Cardiac septum (tissue), 1 donor: Measurements from ENCODE around the gene REELD1. TPM values are rescaled to one million over a fixed set of nuclear protein-coding genes. Genes with fewer than 3 reads are reported as not detected.

Source experiments
- DNase-seq: peaks from one replicate; pipeline ENCODE4 v3.0.0-alpha.2; 2020; ENCODE audit warnings: low spot score
- intact Hi-C: fragments of 100-400 bp; cut with DNase I; formaldehyde crosslinking; loops from one replicate; pipeline ENCODE4 v1.14.0; 2022
- total RNA-seq: library from RNA; stranded (reverse); fragmentation: NEBNext Ultra II Directional; extraction: Animal tissue kit (Norgen Biotek cat#: 25700); gene quantifications from one replicate; pipeline ENCODE4 v1.2.1, GENCODE V29; 2021
- donor health status: DM: no; HTN: no; CAD: no.

Gene REELD1
- total RNA-seq, 1 donor from 2014 or later, result 0.22 TPM

GRCh38 chr4:146222313-146222712, 8.0 kb downstream of the REELD1 start:
- no peak for DNase-seq
- intact Hi-C loops, result no loop called here

DNA sequence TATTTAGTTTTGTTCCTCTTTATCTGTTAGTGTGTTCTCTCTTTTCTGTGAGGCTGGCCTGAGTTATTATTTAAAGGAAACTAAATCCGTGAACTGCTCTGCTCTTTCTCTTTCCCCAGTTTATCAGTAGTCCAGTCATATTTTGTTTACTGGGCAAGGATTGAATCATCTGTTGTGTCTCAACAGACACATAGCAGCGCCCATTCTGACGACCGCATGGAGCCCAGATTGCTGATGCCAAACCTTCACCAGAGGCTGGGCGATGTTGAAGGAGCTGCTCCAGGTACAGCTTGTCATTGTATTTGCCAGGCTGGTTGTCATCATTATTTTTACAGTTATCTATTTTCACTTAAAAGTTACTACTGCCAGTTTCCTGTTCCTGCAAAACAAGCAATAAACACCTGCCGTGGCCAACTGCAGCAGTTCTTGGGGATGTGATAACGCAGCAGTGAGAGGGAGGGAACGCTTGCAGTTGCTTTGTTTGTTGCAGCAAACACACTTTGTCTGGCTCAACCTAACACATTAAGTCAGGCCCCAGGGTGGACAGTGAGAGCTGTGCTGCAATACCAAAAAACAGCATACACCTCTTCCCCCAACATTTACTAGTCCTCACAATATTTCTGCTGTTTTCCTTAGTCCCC, 10.1 kb downstream of the REELD1 start:
- no peak for DNase-seq
- intact Hi-C loops, result no loop called here

DNA sequence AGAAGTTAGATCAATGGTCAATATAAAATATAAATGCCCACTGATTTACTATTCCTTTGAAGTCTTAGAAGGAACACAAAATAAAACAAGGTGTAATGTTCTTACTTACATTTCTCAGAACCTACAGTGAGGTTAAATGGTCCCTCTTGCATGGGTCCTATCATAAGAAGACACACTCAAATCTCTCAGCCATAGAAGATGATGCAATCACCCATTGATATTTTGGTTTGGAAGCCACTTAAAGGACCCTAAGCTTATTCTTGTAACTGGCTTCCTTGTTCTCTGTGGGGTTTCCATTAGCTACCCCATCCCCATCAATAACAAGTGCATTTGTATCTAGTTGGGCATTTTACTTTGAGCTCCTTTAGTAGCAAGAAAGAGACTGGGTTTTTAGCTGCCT, 15.1 kb downstream of the REELD1 start:
- intact Hi-C loops, result no loop called here
- no peak for DNase-seq

DNA sequence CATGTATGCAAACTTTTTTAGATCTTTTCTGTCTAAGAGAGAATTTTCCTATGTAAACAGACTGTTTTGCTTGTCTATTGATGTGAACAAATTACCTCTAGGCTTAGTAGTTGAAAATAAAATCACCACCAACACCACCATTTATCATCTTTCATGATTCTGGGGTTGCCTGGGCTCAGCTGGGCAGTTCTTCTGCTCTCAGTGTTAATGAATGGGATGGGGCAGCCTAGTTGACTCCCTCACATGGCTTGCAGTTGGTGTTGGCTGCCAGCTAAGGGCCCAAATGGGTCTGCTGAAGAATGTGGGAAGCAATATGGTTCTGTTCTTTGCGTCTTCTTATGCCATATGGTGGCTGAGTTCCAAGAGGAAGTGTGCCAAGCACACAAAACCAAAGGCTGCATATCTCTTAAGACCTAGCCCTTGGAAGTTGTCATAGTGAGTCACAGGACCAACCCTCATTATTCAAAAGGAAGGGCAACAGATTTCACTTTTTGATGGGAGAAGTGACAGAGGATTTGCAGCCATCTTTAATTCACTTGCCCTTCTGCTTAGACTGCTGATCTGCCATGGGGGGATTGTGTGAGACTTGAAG, 17.9 kb downstream of the REELD1 start:
- intact Hi-C loops, result loop anchor here (10.0 kb wide), 1 partner anchor 137 kb away; no protein-coding TSS in a partner anchor
- no peak for DNase-seq

DNA sequence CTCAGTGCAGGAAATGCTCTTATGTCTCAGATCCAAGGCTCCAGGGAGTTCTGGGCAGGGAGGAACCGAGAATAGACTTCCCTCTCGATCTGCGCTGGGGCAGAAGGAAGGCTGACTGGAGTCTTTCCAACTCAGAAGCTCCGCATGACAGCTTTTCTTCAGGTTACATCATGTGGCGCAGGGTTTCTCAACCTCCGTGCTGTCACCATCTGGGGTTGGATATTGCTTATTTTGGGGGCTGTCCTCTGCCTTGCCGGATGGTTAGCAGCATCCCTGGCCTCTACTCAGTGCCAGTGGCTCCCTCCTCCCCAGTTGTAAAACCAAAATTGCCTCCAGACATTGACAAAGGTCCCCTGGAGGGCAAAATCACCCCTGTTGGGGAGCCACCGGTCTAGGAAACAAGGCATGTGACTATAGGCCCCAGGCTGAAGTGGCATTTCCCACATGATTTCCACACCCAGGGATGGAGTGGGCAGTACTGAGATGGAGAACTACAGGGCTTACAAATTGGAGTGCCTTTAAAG, 21.4 kb downstream of the REELD1 start:
- intact Hi-C loops, result loop anchor here (10.0 kb wide), 1 partner anchor 141 kb away; no protein-coding TSS in a partner anchor
- DNase-seq, result no peak

DNA sequence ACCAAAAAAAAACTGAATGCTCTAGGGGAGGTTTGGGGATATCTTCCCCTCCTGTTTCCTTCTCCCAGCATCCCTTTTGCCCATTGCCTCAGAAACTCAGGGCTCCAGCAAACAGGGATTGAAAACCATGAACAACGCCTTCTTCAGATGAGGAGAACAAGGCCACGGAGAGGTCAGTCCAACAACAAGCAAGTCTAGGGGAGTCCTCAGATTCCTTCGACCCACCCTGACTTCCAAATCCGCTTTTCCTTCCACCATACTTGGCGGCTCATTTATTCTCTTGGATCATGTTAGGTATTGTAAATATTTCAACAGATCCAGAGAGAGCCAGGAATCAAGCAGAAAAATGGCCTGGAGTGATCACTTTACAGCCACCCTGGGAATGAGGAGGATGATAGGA, 21.9 kb downstream of the REELD1 start:
- intact Hi-C loops, result loop anchor here (10.0 kb wide), 1 partner anchor 141 kb away; no protein-coding TSS in a partner anchor
- DNase-seq, result no peak

- no peak for DNase-seq
- intact Hi-C loops, result loop anchor here (10.0 kb wide), 1 partner anchor 142 kb away; no protein-coding TSS in a partner anchor
These were observed 22.8 kb downstream of the REELD1 start for GRCh38 chr4:146237092-146237491.

- no peak for DNase-seq
- intact Hi-C loops, result loop anchor here (10.0 kb wide), 1 partner anchor 143 kb away; no protein-coding TSS in a partner anchor
These were observed 23.8 kb downstream of the REELD1 start for GRCh38 chr4:146238107-146238506.

DNA sequence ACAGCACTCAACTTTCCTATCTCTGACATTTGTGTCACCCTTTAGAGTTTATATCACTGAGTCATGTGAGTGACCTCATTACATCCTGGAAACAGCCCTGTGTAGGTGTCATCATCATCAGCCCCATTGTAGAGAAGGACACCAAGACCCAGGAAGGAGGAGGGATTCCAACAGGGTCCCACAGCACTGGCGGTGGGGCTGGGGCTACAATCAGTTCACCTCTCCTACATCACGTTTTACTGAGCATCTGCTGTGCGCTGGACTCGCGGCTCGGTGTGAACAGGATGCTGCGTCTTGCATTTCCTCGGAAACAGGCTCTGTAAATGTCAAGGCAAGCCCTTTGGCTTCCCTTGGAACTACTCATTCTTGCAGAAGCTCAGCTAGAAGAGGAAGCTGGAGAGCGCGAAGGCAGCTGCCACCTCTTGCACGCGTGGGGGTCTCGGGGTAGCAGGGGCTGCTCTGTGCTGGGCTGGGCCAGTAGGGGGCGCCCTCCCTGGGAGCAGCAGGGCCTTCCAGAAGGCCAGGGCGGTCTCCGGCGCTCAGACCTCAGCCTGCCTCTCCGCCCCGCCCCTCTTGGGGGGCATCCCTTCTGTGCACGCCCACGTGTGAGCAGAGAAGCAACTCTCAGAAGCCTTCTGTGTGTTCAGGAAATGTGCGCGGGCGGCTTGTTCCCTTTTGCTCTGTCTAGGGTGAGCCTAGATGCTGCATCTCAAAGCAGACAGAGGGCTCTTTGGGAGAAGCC, 29.0 kb downstream of the REELD1 start:
- intact Hi-C loops, result no loop called here
- DNase-seq, result no peak

GRCh38 chr4:146243883-146244277, 29.5 kb downstream of the REELD1 start:
- no peak for DNase-seq
- intact Hi-C loops, result no loop called here

GRCh38 chr4:146244496-146244895, 30.2 kb downstream of the REELD1 start:
- DNase-seq, result no peak
- intact Hi-C loops, result no loop called here

DNA sequence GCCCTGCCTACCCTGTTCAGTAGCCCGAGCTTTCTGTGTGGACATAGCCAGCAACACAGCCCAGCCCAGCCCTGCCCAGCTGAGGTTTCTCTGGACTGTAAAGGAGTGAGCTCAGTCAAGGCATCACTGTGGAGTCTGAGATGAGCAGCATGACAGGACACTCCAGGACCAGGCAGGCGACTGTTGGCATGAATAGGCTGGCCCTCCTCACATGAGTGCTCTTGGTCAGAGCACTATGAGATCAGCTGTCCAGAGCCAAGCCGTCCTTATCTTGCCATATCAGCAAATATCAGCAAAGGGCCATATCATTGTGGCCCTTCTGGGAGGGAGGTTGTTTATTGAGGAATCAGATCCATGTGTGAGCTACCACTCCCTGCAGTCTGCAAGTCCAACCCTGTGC, 30.9 kb downstream of the REELD1 start:
- intact Hi-C loops, result no loop called here
- no peak for DNase-seq

- no peak for DNase-seq
- intact Hi-C loops, result no loop called here
These were observed 31.5 kb downstream of the REELD1 start for GRCh38 chr4:146245850-146246249.

- intact Hi-C loops, result no loop called here
- DNase-seq, result no peak
These were observed 32.0 kb downstream of the REELD1 start for GRCh38 chr4:146246381-146246780.

- intact Hi-C loops, result no loop called here
- DNase-seq, result no peak
These were observed 33.0 kb downstream of the REELD1 start for GRCh38 chr4:146247356-146247755.

DNA sequence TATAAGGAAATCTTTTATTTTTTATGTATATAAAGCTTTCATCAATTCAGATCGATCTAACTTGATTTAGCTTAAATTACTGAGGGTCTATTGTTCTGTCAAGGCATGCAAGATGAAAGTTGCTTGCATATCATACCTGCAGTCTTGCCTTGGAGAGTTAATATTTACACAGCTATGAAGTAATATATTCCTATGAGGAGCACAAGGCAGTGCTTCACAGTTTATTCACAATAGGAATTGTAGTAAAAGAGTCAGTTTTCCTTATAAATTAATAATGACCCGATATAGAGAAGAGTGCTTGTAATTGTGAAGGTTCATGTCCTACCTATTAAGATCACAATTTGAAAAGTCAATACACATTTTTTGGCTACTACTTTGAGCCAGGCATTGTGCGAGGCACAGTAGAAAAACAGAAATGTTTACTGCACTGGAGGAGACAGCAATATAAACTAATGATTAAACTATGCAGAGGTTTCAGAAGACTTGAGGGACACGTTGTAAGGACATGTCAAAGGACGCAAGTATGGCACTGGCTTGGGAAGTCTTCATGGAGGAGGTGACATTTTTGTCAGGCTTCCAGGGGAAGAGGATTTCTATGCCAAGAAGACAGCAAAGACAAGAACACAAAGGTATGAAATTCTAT, 38.8 kb downstream of the REELD1 start:
- intact Hi-C loops, result no loop called here
- DNase-seq, result no peak

DNA sequence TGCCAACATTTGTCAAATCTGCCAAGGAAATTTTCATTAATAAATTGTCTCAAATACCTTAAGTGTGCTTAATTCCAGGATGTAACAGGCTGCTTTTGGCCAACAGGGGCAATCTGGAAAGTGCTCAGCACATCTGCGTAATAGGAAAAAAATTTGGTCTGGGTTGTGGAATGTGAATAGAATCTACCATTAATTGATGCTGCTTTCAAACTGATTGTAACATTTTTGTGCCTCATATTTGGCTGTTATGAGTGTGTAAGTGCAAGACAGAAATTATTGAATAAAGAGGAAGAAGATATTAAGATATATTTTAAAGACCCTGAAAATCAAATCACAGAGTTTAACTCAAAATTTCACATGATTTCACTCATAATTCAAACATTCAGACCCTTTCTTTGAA, 41.1 kb downstream of the REELD1 start:
- intact Hi-C loops, result no loop called here
- DNase-seq, result no peak

GRCh38 chr4:146255874-146256273, 41.5 kb downstream of the REELD1 start:
- DNase-seq, result no peak
- intact Hi-C loops, result no loop called here

- DNase-seq, result no peak
- intact Hi-C loops, result no loop called here
These were observed 42.0 kb downstream of the REELD1 start for GRCh38 chr4:146256328-146256727.

DNA sequence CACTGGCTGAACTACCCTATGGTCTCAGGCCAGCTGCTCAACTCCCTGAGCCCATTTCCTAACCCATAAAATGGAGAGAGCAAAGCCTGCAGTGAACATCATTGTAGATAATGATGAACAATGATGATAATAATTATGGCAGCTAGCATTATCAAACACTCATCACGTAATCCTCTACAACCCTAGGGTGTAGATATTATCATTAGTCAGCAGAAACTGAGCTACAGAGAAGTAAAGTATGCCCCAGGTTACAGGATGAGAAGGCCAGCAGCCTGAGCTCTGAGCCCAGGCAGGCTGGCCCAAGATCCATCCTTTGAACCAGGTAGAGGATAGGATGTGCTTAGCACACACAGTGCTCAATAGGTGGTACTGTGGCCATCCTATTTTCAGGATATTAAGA, 43.2 kb downstream of the REELD1 start:
- intact Hi-C loops, result no loop called here

More for the DNA sequence above, 43.2 kb downstream of the REELD1 start:
- DNase-seq, result no peak
